Inflammatory macrophage treated with lipopolysaccharide for 4 hours (primary cell): ENCODE results near the gene KLF13.

ENCODE experiments used
- DNase-seq: peaks from one replicate; pipeline ENCODE4 v3.0.0-alpha.2; 2020

The KLF13 gene

DNA sequence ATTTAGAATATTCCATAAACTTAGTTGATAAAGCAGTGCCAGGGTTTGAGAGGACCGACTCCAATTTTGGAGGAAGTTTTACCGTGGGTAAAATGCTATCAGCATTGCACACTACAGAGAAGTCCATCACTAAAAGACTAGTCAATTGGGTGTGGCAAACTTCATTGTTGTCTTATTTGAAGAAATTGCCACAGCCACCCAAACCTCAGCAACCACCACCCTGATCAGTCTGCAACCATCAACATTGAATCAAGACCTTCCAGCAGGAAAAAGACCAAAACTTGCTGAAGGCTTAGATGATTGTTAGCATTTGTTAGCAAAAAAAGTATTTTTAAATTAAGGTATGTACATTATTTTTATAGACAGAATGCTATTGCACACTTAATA is 60.5 kb downstream of the KLF13 start:
- no peak for DNase-seq

- DNase-seq = no peak
These were observed 61.0 kb downstream of the KLF13 start for GRCh38 chr15:31387479-31388118.

- DNase-seq = no peak
These were observed 62.9 kb downstream of the KLF13 start for GRCh38 chr15:31389576-31389975.

- no peak for DNase-seq
These were observed 63.4 kb downstream of the KLF13 start for GRCh38 chr15:31390029-31390428.

- no peak for DNase-seq
These were observed 64.3 kb downstream of the KLF13 start for GRCh38 chr15:31390777-31391486.

DNA sequence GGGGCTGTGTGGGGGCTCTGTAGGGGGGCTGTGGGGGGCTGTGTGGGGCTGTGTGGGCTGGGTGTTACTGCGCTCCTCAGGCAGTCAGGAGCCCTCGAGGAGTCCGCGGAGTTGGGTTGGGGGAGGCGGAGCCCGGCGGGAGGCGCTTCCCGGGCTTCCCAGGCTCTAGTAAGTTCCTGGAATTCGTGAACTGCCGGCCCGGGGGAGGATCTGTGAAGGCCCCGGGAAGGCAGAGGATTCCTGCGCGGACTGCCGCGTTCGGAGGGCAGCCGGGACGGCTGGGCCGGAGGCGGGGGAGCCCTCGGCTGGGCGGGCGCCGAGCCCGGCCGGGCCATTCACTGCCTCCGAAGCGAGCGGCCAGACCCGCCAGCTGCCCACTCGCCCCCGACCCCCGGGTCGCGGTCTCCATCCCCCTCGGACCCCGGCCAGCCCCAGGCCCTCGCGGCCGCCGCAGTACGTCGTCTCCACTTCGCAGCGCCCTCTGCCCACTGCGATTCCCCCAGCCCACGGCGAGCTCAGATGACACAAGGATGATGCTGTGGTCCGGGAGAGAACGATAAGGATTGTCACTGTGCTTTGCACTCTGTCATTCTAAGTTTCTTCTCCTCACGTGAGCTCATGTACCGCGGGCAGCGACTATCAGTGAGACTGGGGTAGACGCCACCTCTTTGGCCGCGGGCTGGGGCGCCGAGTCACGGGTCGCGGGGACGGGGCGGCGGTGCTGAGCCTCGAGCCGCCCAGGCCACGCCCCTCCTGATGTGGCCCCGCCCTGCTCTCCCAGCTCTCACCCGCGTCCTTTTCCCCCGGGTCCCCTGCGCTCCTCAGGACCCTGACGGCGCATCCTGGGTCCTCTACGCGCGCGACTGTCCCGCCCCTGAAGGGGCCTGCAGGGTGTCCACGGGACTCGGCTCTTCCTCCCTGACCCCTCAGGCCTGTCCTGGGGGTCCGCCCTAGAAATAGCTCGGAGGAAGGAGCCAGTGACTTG is 65.3 kb downstream of the KLF13 start:
- peak; percentile 59 for DNase-seq

GRCh38 chr15:31392761-31393401 is 66.2 kb downstream of the KLF13 start:
- no peak for DNase-seq

DNA sequence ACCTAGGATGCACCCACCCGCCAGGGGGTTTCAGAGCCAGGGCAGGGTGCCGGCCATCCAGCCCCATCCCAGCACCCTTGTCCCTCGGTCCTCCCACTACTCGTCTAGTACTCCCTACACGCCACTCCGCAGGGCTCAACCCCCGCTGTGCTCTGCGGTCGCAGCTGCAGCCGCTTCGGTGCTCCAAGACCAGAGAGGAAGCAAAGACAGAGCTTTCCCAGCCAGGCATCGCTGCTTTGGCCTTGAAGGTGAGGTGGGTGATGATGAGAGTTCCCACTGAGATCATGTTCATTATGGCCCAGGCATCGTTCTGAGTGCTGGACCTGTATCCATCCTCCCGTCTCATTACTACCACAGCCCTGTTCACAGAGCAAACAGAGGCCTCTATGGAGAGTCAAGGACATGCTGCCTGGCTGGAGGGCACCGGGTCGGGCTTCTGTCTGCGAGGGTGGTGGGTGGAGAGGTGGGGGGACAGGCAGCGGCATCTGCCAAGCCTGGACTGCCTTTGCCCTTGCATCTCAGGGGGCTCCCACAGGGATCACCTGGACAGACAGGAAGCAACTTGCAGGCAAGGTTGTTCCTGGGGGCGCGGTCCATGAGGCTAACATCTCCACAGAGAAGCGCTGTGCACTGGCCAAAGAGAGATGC is 66.9 kb downstream of the KLF13 start:
- DNase-seq = no peak

DNA sequence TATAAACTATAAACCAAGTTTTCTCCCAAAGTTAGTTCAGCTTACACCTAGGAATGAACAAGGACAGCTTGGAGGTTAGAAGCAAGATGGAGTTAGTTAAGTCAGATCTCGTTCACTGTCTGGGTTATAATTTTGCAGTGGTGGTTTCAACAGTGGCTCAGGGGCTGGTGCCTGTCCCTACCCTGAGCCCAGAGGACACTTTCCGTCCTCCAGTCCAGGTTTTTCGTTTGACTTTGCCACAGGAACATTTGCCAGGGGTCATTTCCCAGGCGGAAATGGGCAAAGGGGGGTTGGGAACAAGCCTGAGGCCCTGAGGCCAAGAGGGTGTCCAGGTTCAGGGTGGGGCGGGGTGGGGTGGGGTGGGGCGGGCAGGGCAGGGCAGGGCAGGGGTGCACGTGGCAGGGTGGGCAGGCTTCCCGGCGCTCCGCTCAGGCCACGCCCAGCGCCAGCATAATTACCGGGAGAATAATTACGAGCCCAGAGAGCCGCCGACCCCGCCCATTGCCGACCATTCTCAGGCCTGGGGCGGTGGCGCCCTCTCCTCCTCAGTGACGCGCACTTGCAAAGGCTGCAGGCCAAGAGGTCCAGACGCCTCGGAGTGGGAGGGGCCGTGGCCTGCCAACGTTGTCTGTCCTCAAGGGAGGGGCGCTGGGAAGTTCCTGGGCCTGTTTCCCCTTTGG is 70.4 kb downstream of the KLF13 start:
- peak; percentile 86 for DNase-seq

GRCh38 chr15:31397851-31398661 is 71.4 kb downstream of the KLF13 start:
- DNase-seq = no peak

- DNase-seq = peak; percentile 65
These were observed 72.2 kb downstream of the KLF13 start for GRCh38 chr15:31398677-31399301.

GRCh38 chr15:31399544-31400171 is 73.0 kb downstream of the KLF13 start:
- DNase-seq = peak; percentile 15

- no peak for DNase-seq
These were observed 73.7 kb downstream of the KLF13 start for GRCh38 chr15:31400222-31400927.

DNA sequence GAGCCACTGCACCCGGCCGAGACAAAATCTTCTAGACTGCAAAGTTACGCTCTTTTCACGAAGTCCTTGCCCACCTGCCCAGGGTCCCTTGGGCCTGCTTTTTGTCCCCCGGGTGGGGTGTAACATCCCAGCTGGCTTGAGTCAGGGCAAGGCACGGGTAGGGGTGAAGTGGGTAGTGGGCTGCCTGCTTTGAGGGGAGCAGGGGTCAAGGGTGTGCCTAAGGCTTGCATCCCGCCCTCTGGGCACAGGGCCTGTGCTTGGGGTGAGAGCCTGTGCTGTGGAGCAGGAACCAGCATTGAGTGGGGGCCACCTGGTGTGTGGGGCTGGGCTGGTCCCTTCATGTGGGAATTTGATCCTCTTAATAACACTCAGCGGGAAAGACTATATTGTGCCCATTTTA is 74.6 kb downstream of the KLF13 start:
- no peak for DNase-seq

GRCh38 chr15:31402003-31402402 is 75.4 kb downstream of the KLF13 start:
- no peak for DNase-seq

- no peak for DNase-seq
These were observed 75.9 kb downstream of the KLF13 start for GRCh38 chr15:31402511-31403056.

DNA sequence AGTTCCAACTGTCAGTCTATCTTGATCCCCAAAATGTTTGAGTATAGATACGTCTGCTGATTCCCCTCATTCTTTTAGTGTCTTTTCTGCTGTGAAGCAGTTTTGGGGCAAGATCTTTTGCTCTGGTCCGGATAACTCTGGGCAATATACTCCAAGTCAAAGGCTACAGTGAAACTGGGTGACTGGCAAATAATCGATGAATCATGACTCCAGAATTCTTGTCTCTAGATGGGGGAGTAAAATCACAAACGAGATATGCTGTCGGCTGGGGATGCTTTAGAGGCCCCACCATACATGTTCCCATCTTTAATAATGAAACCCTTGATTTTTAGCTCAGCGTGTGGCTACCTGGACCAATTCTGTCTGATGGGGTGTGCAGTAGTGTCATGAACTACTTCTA is 76.5 kb downstream of the KLF13 start:
- DNase-seq = no peak

DNA sequence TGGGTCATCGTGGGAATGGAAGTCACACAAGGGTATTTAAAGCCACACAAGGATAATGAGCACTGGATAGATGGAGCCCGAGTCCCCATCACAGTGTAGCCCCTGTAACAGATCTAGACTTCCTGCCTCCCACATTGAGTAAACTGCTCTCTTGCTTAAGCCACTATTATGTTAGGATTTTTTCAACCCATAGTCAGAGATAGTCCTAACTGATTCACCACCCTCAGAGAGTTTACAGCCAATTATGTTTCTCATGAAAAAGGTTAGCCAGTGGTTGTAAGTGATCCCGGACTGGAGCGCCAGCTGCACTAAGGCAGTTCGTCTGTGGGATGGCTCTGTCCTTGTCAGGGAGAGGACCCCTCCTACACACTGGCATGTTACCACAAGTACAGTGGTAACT is 77.0 kb downstream of the KLF13 start:
- DNase-seq = no peak

GRCh38 chr15:31404345-31404744 is 77.7 kb downstream of the KLF13 start:
- DNase-seq = no peak
